Activated naive CD8-positive, alpha-beta T cell treated with anti-CD3 and anti-CD28 coated beads, Interleukin-2, amount 50 U/mL, for 24 hours (primary cell): ENCODE data around the gene CRB1.

Experiments used
- ATAC-seq: fragments of 150-1000 bp; cut with Tn5 transposase; one replicate; pipeline ENCODE4 v1.10.0; 2021
- DNase-seq: peaks from one replicate; pipeline ENCODE4 v3.0.0; 2021
- H3K27ac Mint-ChIP-seq: one replicate; pipeline ENCODE4 v1.8.0; 2021; ENCODE audit warnings: mild to moderate bottlenecking, mixed read lengths
- H3K27me3 Mint-ChIP-seq: one replicate; pipeline ENCODE4 v1.8.0; 2021; ENCODE audit warnings: mixed read lengths
- H3K36me3 Mint-ChIP-seq: one replicate; pipeline ENCODE4 v1.8.0; 2021; ENCODE audit warnings: low read depth, mixed read lengths
- H3K4me1 Mint-ChIP-seq: one replicate; pipeline ENCODE4 v1.8.0; 2021; ENCODE audit warnings: mixed read lengths
- H3K4me3 Mint-ChIP-seq: one replicate; pipeline ENCODE4 v1.8.0; 2021; ENCODE audit warnings: mild to moderate bottlenecking, moderate library complexity, mixed read lengths
- H3K9me3 Mint-ChIP-seq: one replicate; pipeline ENCODE4 v1.8.0; 2021; ENCODE audit warnings: mixed read lengths

CRB1 gene

DNA sequence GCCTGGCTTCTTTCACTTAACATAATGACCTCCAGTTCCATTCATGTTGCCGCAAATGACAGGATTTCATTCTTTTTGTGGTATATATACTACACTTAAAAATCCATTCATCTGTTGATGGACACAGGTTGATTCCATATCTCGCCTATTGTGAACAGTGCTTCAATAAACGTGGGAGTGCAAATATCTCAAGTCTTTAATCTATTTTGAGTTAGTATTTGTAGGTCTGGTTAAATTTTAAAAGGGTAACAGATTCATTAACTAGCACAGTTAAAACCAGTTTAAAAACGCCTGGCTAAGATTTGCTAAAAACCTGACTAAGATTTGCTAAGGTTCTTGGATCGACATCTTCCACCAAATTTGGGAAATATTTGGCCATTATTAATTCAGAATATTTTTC lies 45.7 kb downstream of the CRB1 start:
- Mint-ChIP-seq H3K27me3 (no peaks in the 10 kb centered on the region), H3K4me1 (no peaks in the 10 kb centered on the region), H3K27ac (no peak overlapping the region), H3K36me3 (no peaks in the 10 kb centered on the region), H3K4me3 (no peak overlapping the region), H3K9me3 (no peaks in the 10 kb centered on the region)
- ATAC-seq (no peak), DNase-seq (no peak)

DNA sequence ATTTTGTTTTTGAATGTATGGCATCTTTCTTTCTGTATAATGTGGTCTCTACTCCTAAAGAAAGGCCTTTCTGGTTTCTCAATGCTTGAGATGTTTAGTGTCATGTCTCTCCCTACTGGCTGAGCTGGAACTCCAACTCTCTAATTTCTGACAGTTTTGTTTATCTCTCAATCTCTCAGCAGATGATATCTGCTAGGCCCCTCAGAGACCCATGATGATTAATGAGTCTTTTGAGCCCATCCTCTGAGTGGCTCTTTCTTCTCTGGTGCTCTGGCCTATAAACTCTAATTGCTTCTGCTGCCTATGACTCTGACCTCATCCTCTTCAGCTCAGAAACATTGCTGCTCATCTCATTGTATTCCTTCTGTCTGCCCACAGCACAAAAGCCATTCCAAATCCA lies 46.6 kb downstream of the CRB1 start:
- H3K36me3 Mint-ChIP-seq = no peaks in the 10 kb centered on the region
- no peaks in the 10 kb centered on the region for H3K9me3 Mint-ChIP-seq
- H3K27ac Mint-ChIP-seq = no peak overlapping the region
- H3K4me1 Mint-ChIP-seq = no peaks in the 10 kb centered on the region
- DNase-seq (no peak), ATAC-seq (no peak)
- no peaks in the 10 kb centered on the region for H3K27me3 Mint-ChIP-seq
- no peak overlapping the region for H3K4me3 Mint-ChIP-seq

DNA sequence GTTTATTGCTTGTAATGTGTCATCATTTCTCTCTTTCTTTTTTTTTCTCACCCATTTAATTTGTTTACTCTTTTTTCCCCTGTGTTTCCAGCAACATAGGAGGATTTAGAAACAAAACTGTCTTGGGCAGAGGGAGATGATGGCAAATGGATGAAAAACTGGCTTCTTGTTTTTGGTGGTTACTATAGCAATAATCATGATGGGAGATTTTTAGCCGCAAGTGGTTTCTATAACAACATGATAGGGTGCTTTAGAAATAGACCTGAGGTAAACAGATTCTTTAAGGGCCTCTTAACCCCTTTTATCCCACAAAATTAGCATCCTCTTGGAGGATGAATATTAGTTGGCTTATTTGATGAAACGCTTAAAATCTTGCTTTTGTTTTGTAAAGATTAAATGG lies 51.6 kb downstream of the CRB1 start:
- H3K4me1 Mint-ChIP-seq = no peaks in the 10 kb centered on the region
- no peak for ATAC-seq
- no peak overlapping the region for H3K4me3 Mint-ChIP-seq
- H3K27me3 Mint-ChIP-seq = no peaks in the 10 kb centered on the region
- H3K36me3 Mint-ChIP-seq = no peaks in the 10 kb centered on the region
- DNase-seq = no peak
- H3K27ac Mint-ChIP-seq = no peak overlapping the region
- no peaks in the 10 kb centered on the region for H3K9me3 Mint-ChIP-seq

DNA sequence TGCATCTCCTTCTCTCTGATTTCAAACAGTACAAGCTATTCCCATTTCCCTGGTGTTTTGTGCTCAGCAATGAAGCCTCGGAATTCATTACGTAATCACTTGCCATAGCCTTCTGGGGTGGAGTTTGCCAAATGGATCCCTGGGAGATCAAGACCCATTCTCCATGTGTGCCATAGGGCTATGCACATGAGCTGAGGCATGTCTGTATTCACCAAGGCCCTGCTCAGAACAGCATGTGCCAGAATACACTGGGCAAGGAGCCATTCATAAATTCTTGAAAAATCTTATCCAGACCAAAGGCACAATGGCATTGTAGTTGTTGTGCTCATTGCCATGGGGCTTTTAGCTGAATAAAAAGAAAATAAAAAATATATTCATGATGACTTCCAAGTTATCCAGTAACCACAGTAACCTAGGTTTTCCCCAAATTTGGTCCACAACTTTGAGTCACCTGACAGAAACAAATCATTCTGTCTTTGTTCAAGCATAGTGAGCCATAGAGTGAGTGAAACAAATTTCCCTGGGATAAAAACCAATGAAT lies 53.0 kb downstream of the CRB1 start:
- Mint-ChIP-seq H3K36me3 (no peaks in the 10 kb centered on the region), H3K9me3 (no peaks in the 10 kb centered on the region), H3K4me1 (no peaks in the 10 kb centered on the region), H3K27ac (no peak overlapping the region), H3K4me3 (no peak overlapping the region), H3K27me3 (no peaks in the 10 kb centered on the region)
- DNase-seq = no peak
- ATAC-seq = no peak

DNA sequence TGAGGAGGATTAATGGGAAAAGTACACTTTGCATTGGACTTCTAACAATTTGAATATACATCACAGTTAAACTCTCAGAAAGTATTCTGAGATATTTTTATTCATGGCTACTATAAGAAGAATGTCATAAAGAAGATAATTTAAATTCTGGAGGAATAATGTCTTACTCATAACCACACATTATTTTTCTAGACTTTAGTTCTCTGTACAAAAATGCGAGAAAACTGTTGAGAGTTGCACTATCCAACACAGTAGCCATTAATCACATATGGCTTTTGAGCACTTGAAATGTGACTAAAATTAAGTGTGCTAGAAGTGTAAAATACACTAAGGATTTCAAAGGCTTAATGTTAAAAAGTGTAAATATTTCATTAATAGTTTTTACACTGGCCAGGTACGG lies 53.8 kb downstream of the CRB1 start:
- no peaks in the 10 kb centered on the region for H3K36me3 Mint-ChIP-seq
- ATAC-seq (no peak), DNase-seq (no peak)
- H3K27me3 Mint-ChIP-seq = no peaks in the 10 kb centered on the region
- H3K4me3 Mint-ChIP-seq = no peak overlapping the region
- H3K4me1 Mint-ChIP-seq = no peaks in the 10 kb centered on the region
- no peak overlapping the region for H3K27ac Mint-ChIP-seq
- H3K9me3 Mint-ChIP-seq = no peaks in the 10 kb centered on the region

DNA sequence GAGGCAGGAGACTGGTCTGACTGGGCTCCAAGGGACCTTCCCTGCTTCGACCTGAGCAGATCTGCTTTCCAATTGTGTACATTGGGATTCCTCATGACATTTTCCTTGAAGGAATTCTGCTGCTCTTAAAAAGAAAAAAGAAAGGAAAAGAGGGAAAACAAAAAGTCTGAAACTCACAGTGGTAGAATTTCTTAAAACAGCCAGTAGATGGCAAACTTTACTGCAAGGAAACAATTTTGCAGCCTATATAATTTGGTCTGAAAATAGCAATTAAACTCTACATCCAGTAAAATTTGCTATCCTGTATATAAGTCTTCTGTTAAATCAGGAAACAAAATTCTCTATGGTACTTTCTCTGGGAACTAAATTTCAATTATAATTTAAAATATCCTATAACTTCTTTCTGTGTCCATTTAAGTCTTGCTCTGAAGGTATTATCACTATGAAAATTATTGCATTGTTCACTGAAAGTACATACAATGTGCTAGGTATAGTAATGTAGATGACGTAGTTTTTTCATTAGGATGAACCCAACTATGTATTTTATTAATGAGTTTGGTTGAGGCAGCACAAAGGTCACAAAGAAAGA lies 59.8 kb downstream of the CRB1 start:
- ATAC-seq (no peak), DNase-seq (no peak)
- Mint-ChIP-seq H3K4me1 (no peaks in the 10 kb centered on the region), H3K27ac (no peak overlapping the region), H3K4me3 (no peak overlapping the region), H3K27me3 (no peaks in the 10 kb centered on the region), H3K36me3 (no peaks in the 10 kb centered on the region), H3K9me3 (no peaks in the 10 kb centered on the region)

DNA sequence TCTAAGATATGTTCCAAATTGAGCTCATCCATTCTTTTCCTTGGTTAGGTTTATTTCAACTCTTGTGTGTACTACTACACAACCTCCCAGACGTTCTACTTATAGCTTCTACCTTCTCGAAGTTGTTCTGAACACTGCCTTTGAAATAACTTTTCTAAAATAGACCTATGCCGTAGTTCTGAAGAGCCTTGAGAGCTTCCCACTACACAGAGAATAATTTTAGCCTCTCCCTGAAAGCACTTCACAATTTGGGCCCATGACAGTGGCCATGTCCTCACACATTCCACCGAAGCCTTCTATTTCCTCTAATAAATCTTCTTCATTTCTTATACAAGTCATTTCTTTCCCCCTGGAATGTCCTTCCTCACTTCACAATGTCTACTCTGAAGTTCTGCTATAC lies 62.2 kb downstream of the CRB1 start:
- Mint-ChIP-seq H3K27me3 (no peaks in the 10 kb centered on the region), H3K9me3 (no peaks in the 10 kb centered on the region), H3K36me3 (no peaks in the 10 kb centered on the region), H3K4me1 (no peaks in the 10 kb centered on the region), H3K27ac (no peak overlapping the region), H3K4me3 (no peak overlapping the region)
- ATAC-seq (no peak), DNase-seq (no peak)

DNA sequence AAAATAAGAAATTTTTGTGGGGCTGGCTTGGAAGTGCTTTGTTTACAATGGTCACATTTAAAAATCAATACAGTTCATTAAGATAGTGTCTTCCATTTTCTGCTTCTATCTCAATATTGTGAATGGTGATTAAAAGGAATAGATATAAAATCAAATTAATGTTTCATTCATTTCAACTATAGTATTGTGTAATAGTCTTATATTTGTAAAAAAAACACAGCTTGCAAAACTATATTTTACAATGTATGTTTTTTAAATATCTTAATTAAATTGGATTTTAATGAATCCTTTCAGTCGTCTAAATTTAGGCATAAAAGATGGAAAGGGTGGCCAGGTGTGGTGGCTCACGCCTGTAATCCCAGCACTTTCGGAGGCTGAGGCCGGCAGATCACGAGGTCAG lies 63.5 kb downstream of the CRB1 start:
- Mint-ChIP-seq H3K27me3 (no peaks in the 10 kb centered on the region), H3K9me3 (no peaks in the 10 kb centered on the region), H3K36me3 (no peaks in the 10 kb centered on the region), H3K27ac (no peak overlapping the region), H3K4me1 (no peaks in the 10 kb centered on the region), H3K4me3 (no peak overlapping the region)
- DNase-seq (no peak), ATAC-seq (no peak)

DNA sequence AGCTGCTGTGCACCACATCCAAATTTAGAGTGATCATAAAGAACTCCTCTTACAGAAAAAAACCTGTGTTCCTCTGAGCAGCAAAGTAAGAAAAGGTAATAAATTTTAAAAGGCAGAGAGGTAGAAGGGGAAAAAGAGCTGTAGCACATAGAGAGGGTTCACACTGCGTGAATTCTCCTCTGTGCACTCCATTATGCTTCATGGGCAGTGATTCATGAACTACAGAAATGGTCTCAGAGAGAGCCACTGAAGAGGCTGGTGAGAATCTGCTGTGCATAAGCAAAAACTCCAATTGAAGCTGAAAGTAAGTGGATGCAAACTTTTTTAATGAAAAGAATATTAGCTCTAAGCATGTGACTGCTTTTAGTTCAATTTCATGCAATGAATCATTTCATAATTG lies 65.0 kb downstream of the CRB1 start:
- H3K27me3 Mint-ChIP-seq = no peaks in the 10 kb centered on the region
- H3K36me3 Mint-ChIP-seq = no peaks in the 10 kb centered on the region
- ATAC-seq = no peak
- H3K27ac Mint-ChIP-seq = no peak overlapping the region
- no peak for DNase-seq
- H3K4me3 Mint-ChIP-seq = no peak overlapping the region
- H3K4me1 Mint-ChIP-seq = no peaks in the 10 kb centered on the region
- H3K9me3 Mint-ChIP-seq = no peaks in the 10 kb centered on the region

DNA sequence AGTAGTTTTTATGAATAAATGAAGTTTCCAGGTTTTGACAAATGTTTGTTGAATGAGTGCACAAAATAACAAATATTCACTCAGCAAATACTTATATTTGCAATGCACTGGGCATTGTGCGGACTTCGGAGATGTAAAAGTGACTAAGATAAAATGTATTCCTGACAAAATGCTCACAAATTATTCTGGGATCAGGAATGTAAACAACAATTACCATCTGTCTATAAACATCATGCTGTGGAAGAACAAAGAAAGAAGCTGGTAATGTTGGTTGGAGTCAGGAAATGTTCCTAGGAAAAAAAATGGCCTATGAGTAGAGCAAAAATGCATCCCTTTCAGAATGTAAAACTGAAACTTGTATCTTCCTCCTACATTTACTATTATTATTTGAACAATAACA lies 68.5 kb downstream of the CRB1 start:
- Mint-ChIP-seq H3K27ac (no peak overlapping the region), H3K36me3 (no peaks in the 10 kb centered on the region), H3K27me3 (no peaks in the 10 kb centered on the region), H3K9me3 (no peaks in the 10 kb centered on the region), H3K4me1 (no peaks in the 10 kb centered on the region), H3K4me3 (no peak overlapping the region)
- DNase-seq (no peak), ATAC-seq (no peak)

DNA sequence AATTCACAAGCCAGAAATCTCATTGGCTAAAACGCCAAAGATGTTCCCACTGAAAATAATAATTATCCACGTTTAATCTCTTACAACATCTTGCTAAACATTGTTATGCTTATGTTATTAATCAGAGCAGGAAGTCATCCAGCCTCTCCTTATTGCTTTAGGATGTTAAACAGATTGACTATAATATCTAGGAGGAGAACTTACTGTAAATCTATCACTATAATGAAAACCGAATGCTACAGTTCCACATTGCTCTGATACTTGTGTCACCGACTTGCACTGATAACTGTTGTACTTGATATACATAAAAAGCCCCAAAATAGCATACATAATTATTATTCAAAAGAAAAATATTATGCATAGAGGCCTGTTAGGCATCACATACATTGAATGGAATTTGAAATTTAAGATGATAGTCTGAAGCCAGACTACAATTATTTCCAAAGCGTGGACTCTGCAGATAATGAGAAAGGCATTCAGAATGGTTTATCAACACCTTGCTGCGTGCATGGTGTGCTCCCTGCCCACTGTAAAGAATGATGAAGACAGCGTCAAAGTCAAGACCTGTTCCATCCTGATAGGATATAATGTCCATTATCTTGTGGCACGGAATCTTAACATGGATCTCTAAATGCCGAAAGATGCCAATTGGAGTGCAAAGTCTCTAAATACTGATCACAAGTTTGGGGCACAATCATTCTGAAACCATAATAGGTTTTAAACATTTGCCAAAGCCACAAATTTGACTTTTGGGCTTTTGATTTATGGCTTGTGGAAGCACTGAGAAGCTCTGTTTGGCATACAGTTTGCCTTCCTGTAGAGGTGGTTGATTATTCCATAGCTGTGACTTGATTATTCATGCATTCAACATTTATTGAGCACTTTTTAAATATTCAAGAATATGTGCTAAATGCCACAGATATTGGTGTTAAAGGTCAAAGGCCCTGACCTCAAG lies 71.3 kb downstream of the CRB1 start:
- no peaks in the 10 kb centered on the region for H3K27me3 Mint-ChIP-seq
- H3K9me3 Mint-ChIP-seq = no peaks in the 10 kb centered on the region
- no peak overlapping the region for H3K4me3 Mint-ChIP-seq
- no peak overlapping the region for H3K27ac Mint-ChIP-seq
- ATAC-seq (no peak), DNase-seq (no peak)
- no peaks in the 10 kb centered on the region for H3K36me3 Mint-ChIP-seq
- no peaks in the 10 kb centered on the region for H3K4me1 Mint-ChIP-seq

DNA sequence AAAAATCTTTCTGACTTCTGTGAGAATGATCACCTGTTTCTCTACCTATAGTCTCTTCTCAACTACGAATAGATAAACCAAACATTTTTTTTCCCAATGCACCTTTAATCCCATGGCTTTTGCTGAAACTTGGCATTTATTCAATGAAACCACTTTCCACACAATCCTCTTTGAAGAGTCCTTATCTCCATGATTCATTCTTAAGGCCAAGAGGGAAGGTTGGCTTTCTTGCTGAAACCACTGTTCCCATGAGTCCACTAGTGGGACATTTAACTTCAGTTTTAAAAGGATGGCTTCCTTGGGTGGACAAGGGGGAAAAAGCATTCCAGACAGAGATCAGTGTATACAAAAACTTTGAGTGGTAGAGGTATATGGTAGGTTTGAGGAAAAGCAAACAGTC lies 73.6 kb downstream of the CRB1 start:
- Mint-ChIP-seq H3K4me3 (no peak overlapping the region), H3K36me3 (no peaks in the 10 kb centered on the region), H3K4me1 (no peaks in the 10 kb centered on the region), H3K27ac (no peak overlapping the region), H3K27me3 (no peaks in the 10 kb centered on the region), H3K9me3 (no peaks in the 10 kb centered on the region)
- DNase-seq = no peak
- ATAC-seq = no peak

DNA sequence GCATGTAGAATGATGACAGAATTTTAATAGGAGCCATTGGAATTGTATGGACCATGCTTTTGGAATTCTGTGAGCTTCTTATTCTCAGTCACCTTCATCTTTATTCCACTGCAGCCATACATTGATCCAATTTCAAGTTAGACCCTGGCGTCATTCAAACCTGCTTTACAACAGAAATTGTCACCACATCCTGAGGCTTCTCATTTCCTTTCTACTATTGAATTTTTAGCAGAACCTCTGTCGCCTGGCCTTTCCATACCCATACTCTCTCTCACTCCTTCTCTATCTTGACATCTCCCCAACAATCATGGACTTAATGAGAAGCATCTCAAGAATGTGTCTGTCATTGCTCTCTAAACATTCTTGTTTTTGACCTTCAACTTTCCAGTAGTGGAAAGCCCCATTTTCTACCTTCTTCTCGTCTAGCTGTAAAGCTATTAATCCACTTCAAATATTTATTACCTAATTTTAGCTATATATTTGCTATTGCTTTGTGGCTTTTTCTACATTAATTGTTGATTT lies 74.1 kb downstream of the CRB1 start:
- H3K4me3 Mint-ChIP-seq = no peak overlapping the region
- no peaks in the 10 kb centered on the region for H3K9me3 Mint-ChIP-seq
- H3K27me3 Mint-ChIP-seq = no peaks in the 10 kb centered on the region
- H3K27ac Mint-ChIP-seq = no peak overlapping the region
- H3K36me3 Mint-ChIP-seq = no peaks in the 10 kb centered on the region
- DNase-seq = no peak
- no peak for ATAC-seq
- H3K4me1 Mint-ChIP-seq = no peaks in the 10 kb centered on the region

DNA sequence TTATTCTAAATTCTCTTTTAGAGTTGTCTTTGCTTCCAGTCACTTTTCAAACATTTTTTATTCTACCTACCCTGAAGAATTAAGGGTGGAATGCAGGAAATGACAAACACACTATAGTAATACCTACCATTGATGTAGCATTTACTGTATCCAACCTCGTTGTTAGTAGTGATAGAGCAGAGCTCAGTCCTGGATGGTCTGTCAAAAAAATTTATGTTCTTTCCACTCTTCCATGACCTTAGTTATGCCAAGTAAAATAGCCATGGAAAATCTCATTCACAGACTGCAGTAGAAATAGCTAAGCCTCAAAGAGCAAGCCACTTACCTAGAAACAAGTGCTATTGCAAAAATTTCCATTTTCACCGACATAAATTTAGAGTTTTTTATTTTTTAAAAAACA lies 74.6 kb downstream of the CRB1 start:
- ATAC-seq (no peak), DNase-seq (no peak)
- no peak overlapping the region for H3K4me3 Mint-ChIP-seq
- no peaks in the 10 kb centered on the region for H3K4me1 Mint-ChIP-seq
- H3K27ac Mint-ChIP-seq = no peak overlapping the region
- H3K9me3 Mint-ChIP-seq = no peaks in the 10 kb centered on the region
- no peaks in the 10 kb centered on the region for H3K36me3 Mint-ChIP-seq
- H3K27me3 Mint-ChIP-seq = no peaks in the 10 kb centered on the region

DNA sequence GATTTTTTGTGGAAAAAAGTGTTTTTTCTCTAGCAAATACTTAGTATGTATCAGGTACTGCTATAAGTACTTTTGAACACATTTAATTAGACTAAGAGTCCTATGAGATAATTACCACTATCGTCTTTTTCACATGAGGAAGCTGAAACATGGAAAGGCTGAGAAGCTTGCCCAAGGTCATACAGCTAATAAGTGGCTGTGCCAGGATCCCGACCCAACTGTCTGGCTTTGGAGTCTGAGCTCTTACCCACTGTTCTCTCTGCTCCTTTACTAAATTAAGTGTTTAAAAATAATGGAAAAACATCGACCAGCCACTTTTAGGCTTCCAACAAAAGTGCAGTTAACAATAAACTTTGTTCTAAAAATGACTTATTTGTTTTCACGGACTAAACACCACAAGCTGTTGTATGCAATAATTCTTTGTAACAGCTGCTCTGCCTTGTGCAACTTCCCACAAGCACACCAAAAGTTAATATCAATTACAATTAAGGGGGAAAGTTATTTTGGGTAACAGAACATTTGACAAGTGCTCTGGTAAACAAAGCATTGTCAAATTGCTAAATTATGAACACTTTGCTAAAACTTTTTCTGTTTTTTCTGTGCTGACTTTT lies 75.7 kb downstream of the CRB1 start:
- DNase-seq (no peak), ATAC-seq (no peak)
- Mint-ChIP-seq H3K4me1 (no peaks in the 10 kb centered on the region), H3K36me3 (no peaks in the 10 kb centered on the region), H3K27ac (no peak overlapping the region), H3K27me3 (no peaks in the 10 kb centered on the region), H3K9me3 (no peaks in the 10 kb centered on the region), H3K4me3 (no peak overlapping the region)
